Prostate gland (tissue), 2 donors: Measurements from ENCODE around the gene NOTO. TPM values are rescaled to one million over a fixed set of nuclear protein-coding genes. Genes with fewer than 3 reads are reported as not detected.

Experiments
- DNase-seq: peaks from one replicate; pipeline ENCODE4 v3.0.0-alpha.2; 2019; ENCODE audit warnings: low spot score
- H3K27ac ChIP-seq, 2 donors: fragments of 200-600 bp; sonication (generic); 2 replicates each; pipeline ENCODE4 v1.5.1; 2017 to 2019
- H3K27me3 ChIP-seq: fragments of 200-600 bp; sonication (generic); replicated peaks from 2 replicates; pipeline ENCODE4 v1.5.1; 2019; ENCODE audit not compliant: insufficient read depth
- H3K36me3 ChIP-seq, 2 donors: fragments of 200-600 bp; sonication (generic); 1 replicate in 1 of 2; 2 replicates in 1 of 2; pipeline versions ENCODE4 v1.5.1 to v1.8.1; 2017 to 2019
- H3K4me1 ChIP-seq: fragments of 200-600 bp; sonication (generic); replicated peaks from 2 replicates; pipeline ENCODE4 v1.5.1; 2019
- H3K4me3 ChIP-seq, 2 donors: fragments of 200-600 bp; sonication (generic); 2 replicates each; pipeline ENCODE4 v1.5.1; 2017 to 2019
- H3K9me3 ChIP-seq: fragments of 200-600 bp; sonication (generic); 2 replicates; pipeline ENCODE4 v1.5.1; 2017
- POLR2A ChIP-seq: fragments of 450-650 bp; IDR thresholded peaks from one replicate; pipeline ENCODE4 v1.6.1; 2016; ENCODE audit warnings: antibody characterized with exemption, mild to moderate bottlenecking
- POLR2AphosphoS5 ChIP-seq: sonication (generic); formaldehyde crosslinking; IDR thresholded peaks from one replicate; pipeline ENCODE4 v1.6.1; 2017; ENCODE audit warnings: antibody characterized with exemption
- WGBS: methylation state at CpG from one replicate; pipeline ENCODE4 v1.1.5; 2018; 5-methylcytosine and 5-hydroxymethylcytosine counted together
- intact Hi-C: fragments of 100-400 bp; cut with DNase I; formaldehyde crosslinking; loops from one replicate; pipeline ENCODE4 v1.14.2; 2022
- total RNA-seq, 2 donors: library from RNA; depleted of rRNA; stranded (reverse); fragments of >200 nt; gene quantifications; one replicate each; pipeline ENCODE4 v1.1.0, GENCODE V29; 2016
- TF ChIP-seq, protein P1 (sequence below), 4 experiments: fragments of 200-600 bp in 2 of 4; fragments of 450-650 bp in 2 of 4; sonication (generic) in 2 of 4; IDR thresholded peaks; 1 replicate in 3 of 4; 2 replicates in 1 of 4; pipeline ENCODE4 v1.5.1; 2016 to 2019; ENCODE audit warnings: antibody characterized with exemption in 4 of 4, mild to moderate bottlenecking in 2 of 4, moderate library complexity in 2 of 4

NOTO gene
- total RNA-seq, 2 donors from 2014 or later, result not detected

DNA sequence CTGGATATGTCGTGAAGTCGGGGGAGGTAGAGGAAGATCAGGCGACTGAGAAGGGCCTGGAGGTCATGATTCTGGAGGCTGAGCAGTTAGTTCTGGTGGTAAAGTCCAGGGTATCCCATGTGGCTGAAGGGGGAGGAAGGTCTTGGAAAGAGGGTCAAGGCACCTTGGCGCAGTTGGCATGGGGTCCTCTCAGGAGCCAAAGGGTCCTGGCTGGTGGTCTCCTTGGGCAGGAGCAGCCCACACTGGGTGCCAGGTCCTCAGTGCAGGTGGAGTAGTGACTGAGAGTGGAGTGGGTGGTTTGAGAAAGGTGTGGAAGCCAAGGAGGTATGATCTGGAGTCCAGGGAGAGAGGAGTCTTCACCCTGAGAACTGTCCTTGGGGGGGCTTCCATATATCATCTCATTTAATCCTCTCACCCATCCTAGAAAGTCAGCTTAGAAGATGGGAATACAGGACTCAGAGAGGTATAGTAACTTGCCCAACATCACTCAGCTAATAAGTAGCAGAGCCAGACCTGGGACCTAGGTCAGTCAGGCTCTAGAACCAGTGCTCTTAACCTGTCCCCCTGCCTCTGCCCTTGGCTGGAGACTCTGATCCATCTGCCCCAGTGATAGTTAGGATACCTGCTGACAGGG lies 57.4 kb downstream of the NOTO start:
- intact Hi-C loops, result no loop called here

DNA sequence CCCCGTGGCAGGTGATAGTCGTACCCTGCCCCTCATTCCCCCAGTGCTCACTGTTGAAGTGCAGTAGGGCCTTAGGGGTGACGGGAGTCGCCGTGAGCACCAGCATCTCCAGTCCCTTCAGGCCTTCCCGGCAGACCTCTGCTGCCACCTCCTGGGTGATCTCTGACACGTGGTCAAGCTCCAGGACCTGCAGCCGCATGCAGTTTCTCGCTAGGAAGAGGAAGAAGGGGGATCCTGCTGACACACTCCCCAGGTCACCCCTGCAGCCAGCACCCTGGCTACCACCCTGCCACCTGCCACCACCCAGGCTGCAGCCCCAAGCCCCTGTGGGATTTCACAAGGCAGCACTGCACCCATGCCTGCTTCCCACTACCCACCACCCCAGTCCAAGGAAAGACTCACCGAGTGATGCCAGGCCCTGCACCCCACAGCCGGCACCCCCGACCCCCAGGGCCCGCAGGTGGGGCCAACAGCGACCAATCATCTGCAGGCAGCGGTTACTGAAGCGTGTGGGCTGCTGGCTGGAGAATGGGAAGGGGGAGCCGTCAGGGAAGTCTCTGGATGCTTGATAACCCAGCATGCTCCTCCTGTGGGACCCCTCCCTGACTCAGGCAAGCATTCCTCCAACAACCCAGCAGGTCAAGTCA lies 58.1 kb downstream of the NOTO start:
- no peaks in the 10 kb centered on the region for H3K9me3 ChIP-seq
- TF ChIP-seq, protein P1, sequence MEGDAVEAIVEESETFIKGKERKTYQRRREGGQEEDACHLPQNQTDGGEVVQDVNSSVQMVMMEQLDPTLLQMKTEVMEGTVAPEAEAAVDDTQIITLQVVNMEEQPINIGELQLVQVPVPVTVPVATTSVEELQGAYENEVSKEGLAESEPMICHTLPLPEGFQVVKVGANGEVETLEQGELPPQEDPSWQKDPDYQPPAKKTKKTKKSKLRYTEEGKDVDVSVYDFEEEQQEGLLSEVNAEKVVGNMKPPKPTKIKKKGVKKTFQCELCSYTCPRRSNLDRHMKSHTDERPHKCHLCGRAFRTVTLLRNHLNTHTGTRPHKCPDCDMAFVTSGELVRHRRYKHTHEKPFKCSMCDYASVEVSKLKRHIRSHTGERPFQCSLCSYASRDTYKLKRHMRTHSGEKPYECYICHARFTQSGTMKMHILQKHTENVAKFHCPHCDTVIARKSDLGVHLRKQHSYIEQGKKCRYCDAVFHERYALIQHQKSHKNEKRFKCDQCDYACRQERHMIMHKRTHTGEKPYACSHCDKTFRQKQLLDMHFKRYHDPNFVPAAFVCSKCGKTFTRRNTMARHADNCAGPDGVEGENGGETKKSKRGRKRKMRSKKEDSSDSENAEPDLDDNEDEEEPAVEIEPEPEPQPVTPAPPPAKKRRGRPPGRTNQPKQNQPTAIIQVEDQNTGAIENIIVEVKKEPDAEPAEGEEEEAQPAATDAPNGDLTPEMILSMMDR (IDR thresholded peaks at IDR 0.05), result peak in 1 of 4 experiments; percentile 44
- TF ChIP-seq POLR2AphosphoS5, result no peak
- no peaks in the 10 kb centered on the region for H3K27me3 ChIP-seq
- no peaks in the 10 kb centered on the region for H3K36me3 ChIP-seq
- no peak overlapping the region for H3K4me3 ChIP-seq
- H3K4me1 ChIP-seq, result no peaks in the 10 kb centered on the region
- no peak overlapping the region for H3K27ac ChIP-seq
- intact Hi-C loops, result no loop called here
- WGBS, result 39% methylated on average over 17 of the region's 17 CpGs
- peak; percentile 34 for DNase-seq

More for the DNA sequence above, 57.4 kb downstream of the NOTO start:
- Histone ChIP-seq H3K27me3 (no peaks in the 10 kb centered on the region), H3K36me3 (no peaks in the 10 kb centered on the region), H3K27ac (no peak overlapping the region), H3K4me3 (no peak overlapping the region), H3K4me1 (peaks cover 3% of the 10 kb centered on the region), H3K9me3 (no peaks in the 10 kb centered on the region)
- DNase-seq, result no peak
- TF ChIP-seq POLR2A (no peak), POLR2AphosphoS5 (no peak)
- TF ChIP-seq, protein P1 (IDR thresholded peaks at IDR 0.05), result no peak
- 87% methylated on average over 4 of the region's 4 CpGs for WGBS

Other genes with a start within 250 kb of the NOTO start
- 10 to 100 TPM; 12.8 to 23.2 TPM for gene SFXN5, start 130.9 kb upstream of the NOTO start, total RNA-seq
- 10 to 100 TPM; 24.1 to 47.7 TPM for gene RAB11FIP5, start 89.6 kb upstream of the NOTO start, total RNA-seq
- gene SMYD5, start 11.7 kb downstream of the NOTO start, total RNA-seq, result 10 to 100 TPM; 12.5 to 36.6 TPM
- gene PRADC1, start 30.7 kb downstream of the NOTO start, total RNA-seq, result 10 to 100 TPM; 21.4 to 26.3 TPM
- 100 to 1,000 TPM; 206 to 242 TPM for gene CCT7, start 31.7 kb downstream of the NOTO start, total RNA-seq
- gene FBXO41, start 81.9 kb downstream of the NOTO start, total RNA-seq, result 1 to 10 TPM; 4.2 to 7.4 TPM
- 10 to 100 TPM in 1 of 2 donors, not detected in 1; 11.4 TPM for gene EGR4, start 91.0 kb downstream of the NOTO start, total RNA-seq
- 10 to 100 TPM; 18.5 to 69.3 TPM for gene ALMS1, start 183.3 kb downstream of the NOTO start, total RNA-seq